Upper lobe of left lung (tissue), 4 donors: ENCODE data around the gene NFKBIZ.
"Not testable (repeated sequence)": the region's sequence is repeated elsewhere in the genome, so short reads cannot be mapped to it uniquely, and the experiment has no call there.

Source experiments
- CTCF ChIP-seq, 6 experiments: fragments of 450-650 bp in 4 of 6; fragments of 200-600 bp in 2 of 6; sonication (generic) in 2 of 6; IDR thresholded peaks; one replicate each; pipeline ENCODE4 v1.5.1; 2016 to 2019; ENCODE audit warnings: antibody characterized with exemption in 6 of 6
- POLR2A ChIP-seq, 4 donors: fragments of 450-650 bp; IDR thresholded peaks; one replicate each; pipeline ENCODE4 v1.5.1; 2016 to 2017; ENCODE audit warnings: antibody characterized with exemption in 4 of 4, mild to moderate bottlenecking in 2 of 4

DNA sequence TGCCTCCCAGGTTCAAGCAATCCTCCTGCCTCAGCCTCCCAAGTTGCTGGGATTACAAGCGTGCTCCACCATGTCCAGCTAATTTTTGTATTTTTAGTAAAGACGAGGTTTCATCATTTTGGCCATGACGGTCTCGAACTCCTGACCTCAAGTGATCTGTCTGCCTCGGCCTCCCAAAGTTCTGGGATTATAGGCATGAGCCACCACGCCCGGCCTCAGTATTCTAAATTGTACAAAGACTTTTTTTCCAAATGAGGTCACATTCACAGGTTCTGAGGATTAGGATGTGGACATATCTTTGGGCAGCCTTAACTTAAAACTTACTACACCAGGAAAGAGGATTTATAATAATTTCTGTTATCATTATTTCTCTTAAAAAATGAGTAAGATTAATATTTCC lies 15.6 kb downstream of the NFKBIZ start:
- TF ChIP-seq CTCF, POLR2A (IDR thresholded peaks at IDR 0.05): not testable (repeated sequence)
